ENCODE data around the gene PLEKHG7.

PLEKHG7 gene

GRCh38 chr12:92803903-92804302 is 101.1 kb downstream of the PLEKHG7 start:
- DNase-seq (ENCODE audit: low spot score) = no peak

GRCh38 chr12:92810370-92810769 is 107.6 kb downstream of the PLEKHG7 start:
- no peak for DNase-seq (ENCODE audit: low spot score)

- no peak for DNase-seq (ENCODE audit: low spot score)
Observed at GRCh38 chr12:92814584-92814983, 111.8 kb downstream of the PLEKHG7 start.

GRCh38 chr12:92821142-92821541 is 118.4 kb downstream of the PLEKHG7 start:
- no peak for DNase-seq (ENCODE audit: low spot score)

Data from RKO (cell line).